Measurements from ENCODE around the gene LYL1.

The LYL1 gene

DNA sequence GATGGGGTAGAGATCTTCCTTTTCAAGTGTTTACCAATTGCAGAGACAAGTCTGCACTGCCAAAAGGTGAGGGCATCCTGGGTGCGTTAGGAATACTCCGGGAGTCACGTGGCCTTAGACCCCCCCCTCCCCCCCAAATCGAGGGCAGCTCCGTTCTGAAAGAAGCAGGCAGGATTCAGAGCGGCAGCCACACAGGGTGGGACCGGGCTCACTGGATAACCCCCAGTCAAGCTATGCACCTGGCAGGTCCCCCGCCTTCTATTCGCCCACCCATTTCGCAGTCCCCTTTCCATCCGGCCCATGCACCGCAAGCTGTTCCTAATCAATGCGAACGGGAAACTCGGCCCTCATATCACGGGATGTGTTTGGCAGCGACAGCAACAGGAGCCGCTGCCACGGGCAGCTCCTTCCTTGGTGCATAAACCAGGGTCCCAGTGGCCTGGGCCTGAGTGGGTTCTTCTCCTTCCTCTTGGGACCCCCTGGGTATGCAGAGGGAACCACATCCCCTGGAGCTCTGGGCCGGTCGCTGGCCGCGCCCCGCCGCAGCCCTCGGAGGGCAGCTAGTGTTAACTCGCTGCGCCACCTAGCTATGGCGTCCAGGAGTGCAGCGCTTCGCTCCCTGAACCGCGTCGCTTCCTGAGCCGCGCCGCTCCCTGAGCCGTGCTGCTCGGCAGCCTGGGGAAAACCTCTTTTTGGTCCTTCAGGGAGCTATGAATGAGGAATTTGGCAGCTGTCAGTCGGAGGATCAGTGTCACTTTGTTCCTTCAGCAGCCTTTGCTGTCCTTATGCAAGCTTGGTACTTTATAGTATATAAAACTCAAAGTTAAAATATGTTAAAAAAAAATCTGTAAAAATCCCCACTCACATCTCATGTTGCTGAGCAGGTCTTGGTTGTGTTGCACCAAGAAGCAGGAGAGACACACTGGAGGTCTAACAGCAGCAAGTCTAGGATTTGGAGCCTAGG is 41.4 kb downstream of the LYL1 start:
- TF ChIP-seq, protein P1, sequence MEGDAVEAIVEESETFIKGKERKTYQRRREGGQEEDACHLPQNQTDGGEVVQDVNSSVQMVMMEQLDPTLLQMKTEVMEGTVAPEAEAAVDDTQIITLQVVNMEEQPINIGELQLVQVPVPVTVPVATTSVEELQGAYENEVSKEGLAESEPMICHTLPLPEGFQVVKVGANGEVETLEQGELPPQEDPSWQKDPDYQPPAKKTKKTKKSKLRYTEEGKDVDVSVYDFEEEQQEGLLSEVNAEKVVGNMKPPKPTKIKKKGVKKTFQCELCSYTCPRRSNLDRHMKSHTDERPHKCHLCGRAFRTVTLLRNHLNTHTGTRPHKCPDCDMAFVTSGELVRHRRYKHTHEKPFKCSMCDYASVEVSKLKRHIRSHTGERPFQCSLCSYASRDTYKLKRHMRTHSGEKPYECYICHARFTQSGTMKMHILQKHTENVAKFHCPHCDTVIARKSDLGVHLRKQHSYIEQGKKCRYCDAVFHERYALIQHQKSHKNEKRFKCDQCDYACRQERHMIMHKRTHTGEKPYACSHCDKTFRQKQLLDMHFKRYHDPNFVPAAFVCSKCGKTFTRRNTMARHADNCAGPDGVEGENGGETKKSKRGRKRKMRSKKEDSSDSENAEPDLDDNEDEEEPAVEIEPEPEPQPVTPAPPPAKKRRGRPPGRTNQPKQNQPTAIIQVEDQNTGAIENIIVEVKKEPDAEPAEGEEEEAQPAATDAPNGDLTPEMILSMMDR (IDR thresholded peaks at IDR 0.05; ENCODE audit: low read depth, low read length) = peak; percentile 91
- DNase-seq (ENCODE audit: low read depth, low spot score) = peak; percentile 74
- H3K4me3 ChIP-seq (ENCODE audit: low read depth, low read length) = peak overlapping the region; percentile 10
- in situ Hi-C loops (cut with HindIII; ENCODE audit: low sequenced_read_pairs) = no loop called here

DNA sequence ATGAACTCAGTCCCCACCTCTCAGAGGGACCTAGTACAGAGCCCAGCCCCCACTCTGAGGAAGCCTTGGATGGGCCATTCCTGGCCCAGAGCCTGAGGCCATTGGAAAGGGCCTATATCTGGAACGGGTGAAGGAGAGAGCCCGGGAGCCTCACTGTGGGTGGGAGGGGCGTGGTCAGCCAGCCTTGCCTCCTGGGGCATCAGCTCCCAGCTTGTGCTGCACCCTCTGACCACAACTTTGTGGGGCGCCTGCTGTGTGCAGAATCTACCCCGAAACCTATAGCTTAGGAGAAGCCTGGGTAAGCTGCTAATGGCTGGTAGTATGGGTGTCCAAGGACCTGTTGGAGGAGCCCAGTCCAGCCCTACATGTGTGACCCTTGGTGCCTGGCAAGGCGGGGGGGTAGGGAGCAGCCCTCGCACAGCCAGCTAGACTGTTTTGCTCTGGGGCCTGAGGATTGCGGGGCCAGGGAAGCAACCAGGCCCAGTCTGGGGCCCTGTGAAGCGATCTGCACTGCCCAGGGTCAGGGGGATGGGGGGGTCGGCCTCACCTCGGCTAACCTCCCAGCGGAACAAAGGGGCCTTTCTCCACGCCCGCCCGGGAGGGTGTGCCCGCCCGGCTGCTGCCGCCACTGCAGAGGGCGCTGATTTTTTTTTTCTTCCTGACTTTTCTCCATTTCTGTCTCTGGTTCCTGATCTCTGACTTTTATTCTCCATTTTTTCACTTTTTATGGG is 42.3 kb downstream of the LYL1 start:
- no peak overlapping the region for H3K4me3 ChIP-seq (ENCODE audit: low read depth, low read length)
- DNase-seq (ENCODE audit: low read depth, low spot score) = no peak
- in situ Hi-C loops (cut with HindIII; ENCODE audit: low sequenced_read_pairs) = no loop called here
- TF ChIP-seq, protein P1 (IDR thresholded peaks at IDR 0.05; ENCODE audit: low read depth, low read length) = no peak

DNA sequence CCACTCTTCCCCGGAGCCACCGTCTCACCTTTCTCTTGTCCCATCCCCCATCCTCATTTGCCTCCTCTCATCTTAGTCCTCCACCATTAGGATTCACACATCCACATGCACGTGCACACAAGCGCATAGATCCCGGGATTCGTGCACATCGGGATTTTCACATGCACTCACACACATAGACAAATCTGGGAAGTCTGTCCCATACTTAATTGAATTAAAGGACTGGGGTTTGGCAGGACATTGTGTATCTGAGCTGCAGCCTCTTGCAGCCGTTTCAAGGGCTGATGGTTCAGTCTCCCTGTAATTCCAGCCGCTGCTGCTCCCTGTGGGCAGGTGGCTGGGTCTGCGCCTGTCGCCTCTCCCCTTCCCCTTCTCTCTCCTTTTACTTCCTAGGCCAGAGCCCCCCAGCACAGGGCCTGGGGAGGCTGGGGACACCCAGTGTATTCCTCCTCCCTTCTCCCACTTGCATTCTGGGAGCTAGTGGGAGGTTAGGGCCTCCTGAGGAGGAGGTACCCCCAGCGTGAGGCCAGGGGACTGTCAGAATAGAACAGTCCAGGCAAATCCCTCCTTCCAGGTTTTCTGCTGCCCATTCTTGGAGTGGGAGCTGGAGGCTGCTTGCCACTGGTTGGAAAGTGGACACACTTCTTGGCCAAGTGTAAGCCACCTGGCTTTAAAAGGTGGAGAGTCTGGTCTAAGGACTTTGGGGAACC is 43.6 kb downstream of the LYL1 start:
- DNase-seq (ENCODE audit: low read depth, low spot score) = no peak
- TF ChIP-seq, protein P1 (IDR thresholded peaks at IDR 0.05; ENCODE audit: low read depth, low read length) = peak; percentile 14
- H3K4me3 ChIP-seq (ENCODE audit: low read depth, low read length) = no peak overlapping the region
- in situ Hi-C loops (cut with HindIII; ENCODE audit: low sequenced_read_pairs) = no loop called here

DNA sequence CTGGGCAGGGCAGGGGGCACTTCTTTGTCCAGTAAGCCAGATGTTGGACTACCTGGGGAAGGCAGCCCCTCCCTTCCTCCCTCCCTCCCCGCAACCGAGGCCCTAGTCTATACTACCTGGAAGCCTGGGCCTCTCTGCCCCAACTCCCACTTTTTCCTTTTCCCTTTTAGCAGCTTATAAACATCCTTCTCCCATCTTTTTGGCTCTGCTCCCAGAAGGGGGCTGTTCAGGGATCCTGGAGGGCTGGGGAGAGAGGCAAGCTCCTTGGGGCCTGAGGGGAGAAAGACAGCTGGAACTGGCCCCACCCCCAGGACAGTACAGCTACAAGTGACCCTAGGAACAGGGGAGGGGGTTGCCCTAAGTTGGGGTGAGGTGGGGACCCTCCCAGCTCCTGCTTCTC is 44.9 kb downstream of the LYL1 start:
- H3K4me3 ChIP-seq (ENCODE audit: low read depth, low read length) = no peak overlapping the region
- TF ChIP-seq, protein P1 (IDR thresholded peaks at IDR 0.05; ENCODE audit: low read depth, low read length) = no peak
- DNase-seq (ENCODE audit: low read depth, low spot score) = no peak
- in situ Hi-C loops (cut with HindIII; ENCODE audit: low sequenced_read_pairs) = no loop called here

DNA sequence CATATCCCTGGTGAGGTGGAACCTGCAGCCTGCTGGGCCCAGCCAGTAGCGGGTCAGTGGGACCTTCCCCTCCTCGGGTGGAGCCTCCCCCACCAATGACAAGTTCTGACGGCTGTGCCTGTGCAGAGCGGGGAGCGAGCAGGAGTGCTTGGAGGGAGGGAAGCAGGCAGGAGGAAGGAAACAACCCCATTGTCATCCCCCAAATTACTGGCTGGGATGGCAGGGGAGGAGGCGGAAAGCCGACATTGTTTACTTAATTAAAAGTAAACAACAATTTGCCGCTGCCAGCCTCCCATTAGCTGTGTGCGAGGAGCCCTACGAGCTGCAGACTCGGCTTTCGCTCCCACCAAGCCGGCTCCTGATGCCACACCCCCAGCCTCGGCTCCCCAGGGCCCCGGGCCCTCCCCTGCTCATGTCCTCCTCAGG is 45.5 kb downstream of the LYL1 start:
- DNase-seq (ENCODE audit: low read depth, low spot score) = no peak
- in situ Hi-C loops (cut with HindIII; ENCODE audit: low sequenced_read_pairs) = no loop called here
- no peak overlapping the region for H3K4me3 ChIP-seq (ENCODE audit: low read depth, low read length)
- TF ChIP-seq, protein P1 (IDR thresholded peaks at IDR 0.05; ENCODE audit: low read depth, low read length) = no peak

DNA sequence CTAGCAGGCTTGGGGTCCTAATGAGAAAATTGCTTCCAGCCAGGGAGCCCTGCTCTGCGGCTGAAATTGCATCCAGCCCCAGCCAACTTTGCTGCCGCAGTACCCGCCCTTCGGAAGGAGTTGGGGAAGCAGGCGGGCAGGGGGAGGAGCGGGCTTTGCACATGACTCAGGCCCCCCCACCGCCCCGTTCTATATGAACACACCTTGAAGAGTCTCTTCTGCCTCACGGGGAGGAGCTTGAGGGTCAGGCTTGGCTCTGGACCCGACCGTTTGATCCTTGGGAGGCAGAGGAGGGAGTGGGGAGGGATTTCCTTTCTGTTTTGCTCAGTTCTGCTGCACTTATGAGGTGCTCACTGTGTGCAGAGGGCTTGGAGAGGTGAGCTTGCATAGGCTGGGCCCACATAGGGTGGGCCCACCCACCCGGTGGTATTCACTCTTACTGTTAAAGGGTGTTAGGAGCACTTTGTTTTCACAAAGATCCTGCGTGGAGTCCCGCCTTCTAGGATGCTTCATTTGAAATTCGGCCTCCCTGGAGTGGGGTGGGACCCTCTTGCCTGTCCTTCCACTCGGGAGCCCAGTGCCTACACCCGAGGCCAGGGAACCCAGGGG is 46.5 kb downstream of the LYL1 start:
- in situ Hi-C loops (cut with HindIII; ENCODE audit: low sequenced_read_pairs) = no loop called here
- H3K4me3 ChIP-seq (ENCODE audit: low read depth, low read length) = no peak overlapping the region
- DNase-seq (ENCODE audit: low read depth, low spot score) = peak; percentile 93
- TF ChIP-seq, protein P1 (IDR thresholded peaks at IDR 0.05; ENCODE audit: low read depth, low read length) = no peak

Data from astrocyte of the spinal cord (primary cell).